Memory B cell (primary cell): ENCODE data around the gene OBSCN.
"Not testable (repeated sequence)": the region's sequence is repeated elsewhere in the genome, so short reads cannot be mapped to it uniquely, and the experiment has no call there.

ENCODE experiments used
- ATAC-seq: fragments of 150-1000 bp; cut with Tn5 transposase; 2 replicates; pipeline ENCODE4 v1.10.0; 2021; ENCODE audit warnings: low read depth, mild to moderate bottlenecking, moderate library complexity
- DNase-seq, 2 donors: peaks; one replicate each; pipeline ENCODE4 v3.0.0; 2022; ENCODE audit warnings: low spot score in 2 of 2
- H3K27ac Mint-ChIP-seq: one replicate; pipeline ENCODE4 v1.8.0; 2022; ENCODE audit warnings: mild to moderate bottlenecking, moderate library complexity, mixed read lengths
- H3K27me3 Mint-ChIP-seq: one replicate; pipeline ENCODE4 v1.8.0; 2022; ENCODE audit warnings: mixed read lengths
- H3K36me3 Mint-ChIP-seq: one replicate; pipeline ENCODE4 v1.8.0; 2022; ENCODE audit warnings: mild to moderate bottlenecking, mixed read lengths
- H3K4me1 Mint-ChIP-seq: one replicate; pipeline ENCODE4 v1.8.0; 2022; ENCODE audit warnings: mixed read lengths
- H3K4me3 Mint-ChIP-seq: one replicate; pipeline ENCODE4 v1.8.0; 2022; ENCODE audit warnings: mild to moderate bottlenecking, moderate library complexity, mixed read lengths
- H3K9me3 Mint-ChIP-seq: one replicate; pipeline ENCODE4 v1.8.0; 2022; ENCODE audit warnings: mixed read lengths

OBSCN gene

DNA sequence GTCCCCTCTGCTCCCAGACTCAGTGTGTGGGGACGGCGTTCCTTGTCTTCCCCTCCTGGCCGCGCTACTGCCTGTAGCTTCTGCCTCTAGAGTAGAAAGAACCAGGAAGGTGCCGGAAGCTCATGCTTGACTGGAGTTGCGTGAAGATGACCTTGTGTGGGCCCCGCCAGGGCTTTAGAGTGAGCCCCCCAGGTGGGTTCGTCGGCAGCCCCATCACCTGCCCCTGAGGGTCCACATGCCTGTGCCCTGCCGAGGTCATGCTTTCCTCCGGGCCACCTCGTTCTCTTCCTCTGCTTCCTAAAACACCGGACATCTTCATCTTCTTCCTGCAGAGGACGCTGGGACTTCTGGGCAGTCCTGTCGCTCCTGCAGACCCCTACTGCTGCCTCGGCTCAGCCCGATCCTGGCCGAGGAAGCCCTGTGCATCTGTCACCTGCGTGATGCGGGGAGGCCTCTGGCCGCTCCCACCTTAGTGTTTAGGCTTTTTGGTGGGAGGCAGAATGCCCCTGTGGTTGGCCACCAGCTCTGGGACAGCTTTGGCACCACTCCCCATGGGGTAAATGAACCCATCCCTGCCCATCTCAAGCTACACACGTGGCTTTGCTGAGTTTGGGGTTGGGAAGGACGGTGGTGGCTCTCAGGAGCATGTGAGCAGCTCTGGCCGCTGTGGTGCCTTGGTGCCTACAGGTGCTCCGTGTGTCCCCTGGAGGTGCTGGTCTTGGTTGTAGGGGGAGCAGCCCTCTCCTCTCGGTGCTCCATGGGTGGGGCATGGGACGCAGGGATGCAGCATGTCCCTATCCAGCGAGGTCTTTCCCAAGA, 12.3 kb downstream of the OBSCN start:
- Mint-ChIP-seq H3K36me3 (peaks cover 13% of the 10 kb centered on the region), H3K4me1 (peaks cover 4% of the 10 kb centered on the region), H3K9me3 (peaks cover 2% of the 10 kb centered on the region), H3K4me3 (no peak overlapping the region), H3K27me3 (no peaks in the 10 kb centered on the region), H3K27ac (no peak overlapping the region)
- ATAC-seq = no peak
- DNase-seq = no peak

DNA sequence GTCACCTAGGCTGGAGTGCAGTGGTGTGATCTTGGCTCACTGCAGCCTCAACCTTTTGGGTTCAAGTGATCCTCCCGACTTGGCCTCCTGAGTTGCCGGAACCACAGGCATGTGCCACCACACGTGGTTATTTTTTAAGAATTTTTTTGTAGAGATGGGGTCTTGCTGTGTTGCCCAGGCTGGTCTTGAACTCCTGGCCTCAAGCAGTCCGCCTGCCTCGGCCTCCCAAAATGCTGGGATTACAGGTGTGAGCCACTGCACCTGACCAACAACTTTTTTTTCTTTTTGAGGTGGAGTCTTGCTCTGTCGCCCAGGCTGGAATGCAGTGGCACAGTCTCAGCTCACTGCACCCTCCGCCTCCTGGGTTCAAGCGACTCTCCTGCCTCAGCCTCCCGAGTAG, 13.3 kb downstream of the OBSCN start:
- not testable (repeated sequence) for H3K27ac Mint-ChIP-seq, H3K4me3 Mint-ChIP-seq, H3K27me3 Mint-ChIP-seq, DNase-seq, H3K9me3 Mint-ChIP-seq, H3K4me1 Mint-ChIP-seq, ATAC-seq
- H3K36me3 Mint-ChIP-seq = peaks cover 20% of the 10 kb centered on the region

DNA sequence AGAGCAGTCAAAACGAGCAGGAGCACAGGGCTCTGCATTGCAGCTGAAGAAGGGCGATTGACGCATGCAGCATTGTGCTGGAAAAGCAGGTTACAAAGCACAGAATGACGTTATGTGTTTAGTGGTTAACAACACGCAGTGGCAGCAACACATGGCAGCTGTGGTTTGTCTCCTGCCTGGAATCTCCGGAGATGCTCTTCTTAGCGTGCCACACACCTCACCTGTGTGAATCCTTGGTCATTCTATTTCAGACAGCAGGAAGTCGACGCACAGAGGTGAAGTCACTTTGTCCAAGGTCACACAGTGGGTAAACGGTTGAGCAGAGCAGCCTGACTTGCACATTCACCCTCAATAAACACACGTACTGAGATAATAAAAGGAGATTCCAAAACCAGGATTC, 14.7 kb downstream of the OBSCN start:
- Mint-ChIP-seq H3K36me3 (peaks cover 22% of the 10 kb centered on the region), H3K27me3 (no peaks in the 10 kb centered on the region), H3K27ac (no peak overlapping the region), H3K9me3 (peaks cover 2% of the 10 kb centered on the region), H3K4me1 (no peaks in the 10 kb centered on the region), H3K4me3 (no peak overlapping the region)
- ATAC-seq (no peak), DNase-seq (no peak)

DNA sequence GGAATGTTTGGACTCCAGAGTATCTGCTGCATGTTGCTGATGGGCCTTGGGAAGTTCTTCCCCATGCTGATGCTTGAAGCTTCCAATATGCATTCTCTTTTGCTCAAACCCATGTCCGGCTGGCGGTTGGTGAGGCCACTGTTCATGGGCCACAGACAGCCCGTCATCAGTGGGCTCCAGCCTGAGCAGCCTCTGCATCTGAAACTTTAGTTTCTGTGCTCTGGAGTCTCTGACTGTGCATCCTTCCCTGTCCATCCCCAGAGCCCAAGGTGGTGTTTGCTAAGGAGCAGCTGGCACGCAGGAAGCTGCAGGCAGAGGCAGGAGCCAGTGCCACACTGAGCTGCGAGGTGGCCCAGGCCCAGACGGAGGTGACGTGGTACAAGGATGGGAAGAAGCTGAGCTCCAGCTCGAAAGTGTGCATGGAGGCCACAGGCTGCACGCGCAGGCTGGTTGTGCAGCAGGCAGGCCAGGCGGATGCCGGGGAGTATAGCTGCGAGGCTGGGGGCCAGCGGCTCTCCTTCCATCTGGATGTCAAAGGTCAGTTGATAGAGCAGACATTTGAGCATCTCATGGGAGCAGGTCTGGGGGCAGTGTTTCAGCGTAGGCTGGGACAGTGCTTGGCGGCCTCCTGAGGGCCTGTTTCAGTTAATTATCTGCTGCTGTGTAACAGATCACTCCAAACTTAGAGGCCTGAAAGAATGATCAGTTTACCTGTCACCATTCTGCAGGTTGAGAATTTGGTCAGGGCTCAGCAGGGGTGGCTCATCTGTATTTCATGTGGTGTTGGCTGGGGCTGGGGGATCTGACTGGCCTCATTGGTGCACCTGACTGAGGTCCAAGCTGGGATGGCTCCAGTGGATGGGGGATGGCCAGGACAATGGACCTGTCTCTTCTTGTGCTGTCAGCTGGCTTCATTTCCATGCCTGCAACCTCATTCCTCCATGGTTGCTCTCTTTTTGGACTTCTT, 16.6 kb downstream of the OBSCN start:
- DNase-seq (no peak), ATAC-seq (no peak)
- Mint-ChIP-seq H3K4me1 (no peaks in the 10 kb centered on the region), H3K4me3 (no peak overlapping the region), H3K36me3 (peaks cover 23% of the 10 kb centered on the region), H3K27me3 (no peaks in the 10 kb centered on the region), H3K9me3 (peaks cover 2% of the 10 kb centered on the region), H3K27ac (no peak overlapping the region)

DNA sequence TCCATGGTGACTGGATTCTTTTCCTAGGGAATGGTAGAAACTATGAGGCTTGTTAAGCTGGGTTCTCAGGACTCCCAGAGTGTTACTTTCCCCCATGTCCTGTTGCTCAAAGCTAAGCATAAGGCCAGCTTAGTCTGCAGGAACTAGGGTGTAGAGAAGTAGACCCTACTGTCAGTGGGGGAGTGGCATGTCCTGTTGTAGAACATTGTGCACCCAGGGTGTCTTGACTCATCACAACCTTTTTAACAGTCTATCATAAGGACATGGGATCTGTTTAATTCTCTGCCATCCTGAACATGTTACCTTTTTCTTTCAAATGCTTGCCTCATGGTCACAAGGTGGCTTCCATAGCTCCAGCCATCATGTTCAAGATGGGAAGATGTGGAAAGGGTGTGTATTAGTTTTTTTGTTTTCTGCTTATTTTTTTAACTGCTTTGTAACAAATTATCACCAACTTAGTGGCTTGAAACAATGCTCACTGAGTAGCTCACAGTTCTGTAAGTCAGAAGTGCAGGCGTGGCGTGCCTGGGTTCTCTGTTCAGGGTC, 17.4 kb downstream of the OBSCN start:
- no peak for ATAC-seq
- Mint-ChIP-seq H3K27me3 (no peaks in the 10 kb centered on the region), H3K4me1 (no peaks in the 10 kb centered on the region), H3K27ac (no peak overlapping the region), H3K9me3 (peaks cover 2% of the 10 kb centered on the region), H3K36me3 (peaks cover 23% of the 10 kb centered on the region), H3K4me3 (no peak overlapping the region)
- no peak for DNase-seq

DNA sequence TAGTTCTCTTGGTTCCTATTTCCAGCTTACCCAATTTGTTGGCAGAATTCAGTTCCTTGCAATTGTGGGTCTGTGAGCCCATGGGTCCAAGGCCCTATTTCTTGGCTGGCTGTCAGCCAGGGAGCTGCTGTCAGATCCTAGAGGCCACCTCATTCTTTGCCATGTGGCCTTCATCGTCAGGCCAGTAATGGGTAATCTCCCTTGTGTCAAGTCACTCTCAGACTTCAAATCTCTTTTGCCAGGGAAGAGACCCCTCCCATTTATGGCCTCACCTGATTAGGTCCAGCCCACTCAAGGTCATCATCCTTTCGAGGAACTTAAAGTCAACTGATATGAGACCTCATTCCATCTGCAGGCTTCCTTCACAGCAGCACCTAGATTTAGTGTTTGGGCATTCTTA, 17.9 kb downstream of the OBSCN start:
- Mint-ChIP-seq H3K27me3 (no peaks in the 10 kb centered on the region), H3K9me3 (peaks cover 2% of the 10 kb centered on the region), H3K27ac (no peak overlapping the region), H3K4me3 (no peak overlapping the region), H3K36me3 (peaks cover 23% of the 10 kb centered on the region), H3K4me1 (no peaks in the 10 kb centered on the region)
- ATAC-seq (no peak), DNase-seq (no peak)

DNA sequence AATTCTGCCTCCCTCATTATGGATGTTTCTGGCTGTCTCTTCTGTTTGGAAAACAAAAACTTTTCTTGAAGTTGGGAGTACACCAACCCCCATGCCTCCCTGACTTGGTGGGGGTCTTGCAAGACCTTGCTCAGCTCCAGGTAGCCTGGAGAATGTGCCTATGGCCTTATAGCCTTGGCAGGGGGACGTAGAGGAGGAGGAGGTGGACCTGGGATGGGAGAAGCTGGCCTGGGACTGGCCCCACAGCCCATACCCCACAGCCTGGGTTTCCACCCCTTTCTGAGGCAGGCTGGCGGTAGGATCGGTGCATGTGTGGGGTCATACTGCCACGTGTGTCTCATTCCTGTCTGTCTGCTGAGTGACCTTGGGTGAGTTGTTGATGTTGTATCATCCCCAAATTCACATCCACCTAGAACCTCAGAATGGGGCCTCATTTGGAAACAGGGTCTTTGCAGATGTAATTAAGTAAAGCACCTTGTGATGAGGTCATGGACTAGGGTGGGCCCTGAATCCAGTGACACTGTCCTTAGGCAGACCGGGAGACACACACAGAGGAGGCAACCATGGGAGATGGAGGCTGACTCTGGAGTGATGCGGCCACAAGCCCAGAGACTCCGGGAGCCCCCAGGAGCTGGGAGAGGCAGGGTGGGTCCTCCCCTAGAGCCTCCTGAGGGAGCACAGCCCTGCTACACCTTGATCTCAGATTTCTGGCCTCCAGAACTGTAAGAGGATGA, 18.5 kb downstream of the OBSCN start:
- Mint-ChIP-seq H3K27me3 (no peaks in the 10 kb centered on the region), H3K36me3 (peaks cover 23% of the 10 kb centered on the region), H3K9me3 (peaks cover 2% of the 10 kb centered on the region), H3K4me1 (no peaks in the 10 kb centered on the region), H3K27ac (no peak overlapping the region), H3K4me3 (no peak overlapping the region)
- ATAC-seq (no peak), DNase-seq (no peak)

DNA sequence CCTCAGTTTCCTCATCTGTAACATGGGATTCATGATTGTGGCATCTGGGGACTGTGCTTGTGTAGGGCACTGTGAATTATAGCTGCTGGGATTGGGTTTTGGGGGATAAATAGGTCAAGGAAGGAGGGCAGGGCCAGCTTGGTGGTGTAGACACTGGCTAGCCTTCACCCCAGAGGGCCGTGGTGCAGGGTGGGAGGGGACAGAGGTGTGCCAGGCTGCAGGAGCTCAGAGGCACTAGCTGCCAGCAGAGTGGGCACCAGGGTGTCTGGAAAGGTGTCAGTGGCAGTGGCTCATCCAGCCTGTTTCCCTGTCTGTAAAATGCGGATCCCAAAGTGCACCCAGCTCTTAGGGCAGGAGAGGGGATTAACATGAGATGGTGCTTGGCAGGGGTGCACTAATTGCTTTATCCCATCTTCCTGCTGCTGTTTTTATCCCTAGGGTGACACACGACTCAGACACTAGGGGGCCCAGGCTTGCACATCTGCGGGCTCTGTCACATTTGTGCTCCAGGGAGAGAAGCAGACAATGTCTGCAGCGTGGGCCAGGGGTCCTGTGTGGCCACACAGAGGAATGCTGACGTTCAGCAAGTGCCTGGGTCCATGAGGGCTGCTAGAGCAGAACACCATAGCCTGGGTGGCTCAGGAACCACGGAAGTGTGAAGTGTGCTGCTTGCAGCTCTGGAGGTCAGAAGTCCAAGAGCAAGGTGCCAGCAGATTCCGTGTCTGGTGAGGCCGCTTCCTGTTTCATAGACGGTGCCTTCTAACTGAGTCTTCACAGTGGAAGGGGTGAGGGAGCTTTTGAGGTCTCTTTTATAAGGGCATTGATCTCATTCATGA, 19.3 kb downstream of the OBSCN start:
- H3K4me1 Mint-ChIP-seq = no peaks in the 10 kb centered on the region
- no peak for ATAC-seq
- H3K27me3 Mint-ChIP-seq = no peaks in the 10 kb centered on the region
- no peak overlapping the region for H3K27ac Mint-ChIP-seq
- H3K9me3 Mint-ChIP-seq = peaks cover 2% of the 10 kb centered on the region
- DNase-seq = no peak
- peaks cover 26% of the 10 kb centered on the region for H3K36me3 Mint-ChIP-seq
- no peak overlapping the region for H3K4me3 Mint-ChIP-seq

DNA sequence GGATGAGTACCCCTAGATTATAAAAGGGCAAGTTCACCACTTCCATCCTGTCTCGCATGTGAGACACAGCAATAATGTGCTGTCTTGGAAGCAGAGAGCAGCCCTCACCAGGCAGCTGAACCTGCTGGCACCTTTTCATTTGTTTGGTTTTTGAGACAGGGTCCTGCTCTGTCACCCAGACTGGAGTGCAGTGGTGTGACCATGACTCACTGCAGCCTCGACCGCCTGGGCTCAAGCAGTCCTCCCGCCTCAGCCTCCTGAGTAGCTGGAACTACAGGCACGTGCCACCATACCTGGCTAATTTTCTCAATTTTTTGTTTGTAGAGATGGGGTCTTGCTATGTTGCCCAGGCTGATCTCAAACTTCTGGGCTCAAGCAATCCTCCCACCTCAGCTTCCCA, 20.3 kb downstream of the OBSCN start:
- not testable (repeated sequence) for ATAC-seq, H3K4me1 Mint-ChIP-seq, H3K27ac Mint-ChIP-seq, DNase-seq, H3K27me3 Mint-ChIP-seq, H3K9me3 Mint-ChIP-seq, H3K4me3 Mint-ChIP-seq
- peaks cover 32% of the 10 kb centered on the region for H3K36me3 Mint-ChIP-seq

DNA sequence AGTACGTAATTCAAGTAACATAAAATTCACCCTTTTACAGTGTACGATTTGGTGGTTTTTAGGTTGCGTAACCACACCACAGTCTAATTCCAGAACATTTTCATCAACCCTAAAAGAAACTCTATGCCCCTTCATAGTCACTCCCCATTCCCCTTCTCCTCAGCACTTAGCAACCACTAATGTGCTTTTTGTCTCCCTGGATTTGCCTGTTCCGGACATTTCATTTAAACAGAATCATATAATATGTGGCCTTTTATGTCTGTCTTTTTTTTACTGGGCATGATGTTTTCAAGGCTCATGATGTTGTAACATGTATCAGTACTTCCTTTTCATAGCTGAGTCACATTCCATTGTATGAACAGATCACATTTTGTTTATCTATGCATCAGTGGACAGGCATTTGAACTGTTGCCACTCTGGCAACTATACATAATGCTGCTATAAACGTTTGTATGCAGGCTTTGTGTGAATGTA, 20.8 kb downstream of the OBSCN start:
- Mint-ChIP-seq H3K4me1 (no peaks in the 10 kb centered on the region), H3K27ac (no peak overlapping the region), H3K9me3 (peaks cover 6% of the 10 kb centered on the region), H3K4me3 (no peak overlapping the region), H3K36me3 (peaks cover 32% of the 10 kb centered on the region), H3K27me3 (no peaks in the 10 kb centered on the region)
- DNase-seq (no peak), ATAC-seq (no peak)

DNA sequence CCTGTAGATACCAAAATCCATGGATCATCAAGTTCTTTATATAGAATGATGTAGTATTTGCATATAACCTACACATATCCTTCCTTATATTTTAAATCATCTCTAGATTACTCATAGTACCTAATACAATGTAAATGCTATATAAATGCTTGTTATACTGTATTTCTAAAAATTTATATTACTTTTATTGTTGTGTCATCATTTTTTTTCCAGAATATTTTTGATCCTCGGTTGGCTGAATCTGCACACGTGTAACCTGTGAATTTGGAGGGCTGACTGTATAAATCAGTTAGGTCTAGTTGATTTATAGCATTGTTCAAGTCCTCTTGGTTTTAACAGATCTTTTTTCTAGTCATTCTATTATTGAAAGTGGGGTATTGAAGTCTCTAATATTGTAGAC, 23.3 kb downstream of the OBSCN start:
- no peaks in the 10 kb centered on the region for H3K4me1 Mint-ChIP-seq
- peaks cover 8% of the 10 kb centered on the region for H3K9me3 Mint-ChIP-seq
- DNase-seq (no peak), ATAC-seq (no peak)
- H3K36me3 Mint-ChIP-seq = peaks cover 30% of the 10 kb centered on the region
- no peaks in the 10 kb centered on the region for H3K27me3 Mint-ChIP-seq
- no peak overlapping the region for H3K27ac Mint-ChIP-seq
- H3K4me3 Mint-ChIP-seq = no peak overlapping the region

DNA sequence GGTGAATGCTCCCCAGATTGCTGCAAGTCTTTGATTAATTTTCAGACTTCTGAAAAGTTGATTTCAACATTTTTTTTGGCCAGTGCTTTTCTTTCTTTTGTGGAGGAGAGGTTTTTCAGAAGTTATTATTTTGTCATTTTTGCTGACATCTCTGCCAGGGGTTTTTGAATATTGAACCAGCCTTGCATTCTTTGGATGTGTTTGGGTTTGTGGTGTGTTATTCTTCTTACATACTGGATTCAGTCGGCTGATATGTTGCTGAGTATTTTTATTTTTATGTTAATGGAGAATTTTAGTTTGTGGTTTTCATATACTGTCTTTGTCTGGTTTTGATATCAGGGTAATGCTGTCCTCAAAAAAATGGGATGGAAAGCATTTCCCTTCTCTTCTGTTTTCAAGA, 25.3 kb downstream of the OBSCN start:
- no peaks in the 10 kb centered on the region for H3K4me1 Mint-ChIP-seq

DNA sequence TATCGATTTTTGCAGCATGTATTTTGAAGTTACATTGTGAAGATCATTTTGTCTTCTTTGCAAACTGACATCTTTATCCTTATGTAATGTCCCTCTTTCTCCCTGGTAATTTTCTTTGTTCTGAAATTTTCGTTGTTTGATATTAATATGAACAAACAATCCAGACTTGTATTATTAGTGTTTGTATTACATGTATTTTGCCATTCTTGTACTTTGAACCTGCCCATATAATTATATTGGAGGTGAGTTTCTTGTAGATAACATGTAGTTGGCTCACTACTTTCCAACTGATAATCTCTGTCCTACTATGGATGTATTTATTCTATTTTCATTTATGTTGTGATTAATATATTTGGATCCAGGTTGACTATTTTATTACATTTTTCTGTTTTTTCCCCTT, 27.1 kb downstream of the OBSCN start:
- Mint-ChIP-seq H3K36me3 (peaks cover 43% of the 10 kb centered on the region), H3K4me3 (no peak overlapping the region), H3K4me1 (no peaks in the 10 kb centered on the region), H3K27me3 (no peaks in the 10 kb centered on the region), H3K27ac (no peak overlapping the region), H3K9me3 (peaks cover 12% of the 10 kb centered on the region)
- DNase-seq (no peak), ATAC-seq (no peak)

More for the DNA sequence above, 25.3 kb downstream of the OBSCN start:
- H3K4me3 Mint-ChIP-seq = no peak overlapping the region
- no peak for ATAC-seq
- DNase-seq = no peak
- H3K27ac Mint-ChIP-seq = no peak overlapping the region
- peaks cover 11% of the 10 kb centered on the region for H3K9me3 Mint-ChIP-seq
- peaks cover 35% of the 10 kb centered on the region for H3K36me3 Mint-ChIP-seq
- no peaks in the 10 kb centered on the region for H3K27me3 Mint-ChIP-seq
